AG04450 (cell line): ENCODE results near the gene ITGB4. TPM values are rescaled to one million over a fixed set of nuclear protein-coding genes. Genes with fewer than 3 reads are reported as not detected.

Experiments used
- CTCF ChIA-PET: fragments of 300-600, 350-600 bp; formaldehyde crosslinking; extraction: SDS; loops from one replicate; lab custom pipeline; 2022; ENCODE audit warnings: antibody characterized with exemption, inconsistent platforms; lab: Charles Lee
- POLR2A ChIA-PET: fragments of 350-600 bp; formaldehyde crosslinking; extraction: SDS; loops from one replicate; lab custom pipeline; 2021; ENCODE audit warnings: antibody characterized with exemption, inconsistent platforms; lab: Yijun Ruan, JAX
- DNase-seq: peaks from one replicate; pipeline ENCODE4 v3.0.0-alpha.2; 2011; ENCODE audit warnings: low read depth, low spot score
- H3K27ac ChIP-seq: one replicate; pipeline ENCODE4 v1.5.1; 2012; ENCODE audit warnings: low read depth, low read length, control low read depth
- H3K27me3 ChIP-seq: one replicate; pipeline ENCODE4 v1.6.0; 2012; ENCODE audit warnings: low read length; ENCODE audit not compliant: control insufficient read depth, insufficient read depth
- H3K4me3 ChIP-seq: 2 replicates; pipeline ENCODE4 v1.5.1; 2011; ENCODE audit warnings: mild to moderate bottlenecking, low read depth, low read length, control low read depth
- H3K9me3 ChIP-seq: 2 replicates; pipeline ENCODE4 v1.5.1; 2012; ENCODE audit warnings: low read length; ENCODE audit not compliant: control insufficient read depth, insufficient read depth
- polyA plus RNA-seq: library from polyadenylated mRNA; depleted of rRNA; stranded (reverse); fragments of >200 nt; gene quantifications from 2 replicates; pipeline ENCODE4 v1.2.3, GENCODE V29; 2011
- TF ChIP-seq, protein P1 (sequence below): IDR thresholded peaks from 2 replicates; pipeline ENCODE4 v1.5.1; 2011; ENCODE audit warnings: low read depth, low read length, control low read depth, inconsistent platforms

ITGB4 gene
- polyA plus RNA-seq, 1 experiment, result 0.31 TPM

DNA sequence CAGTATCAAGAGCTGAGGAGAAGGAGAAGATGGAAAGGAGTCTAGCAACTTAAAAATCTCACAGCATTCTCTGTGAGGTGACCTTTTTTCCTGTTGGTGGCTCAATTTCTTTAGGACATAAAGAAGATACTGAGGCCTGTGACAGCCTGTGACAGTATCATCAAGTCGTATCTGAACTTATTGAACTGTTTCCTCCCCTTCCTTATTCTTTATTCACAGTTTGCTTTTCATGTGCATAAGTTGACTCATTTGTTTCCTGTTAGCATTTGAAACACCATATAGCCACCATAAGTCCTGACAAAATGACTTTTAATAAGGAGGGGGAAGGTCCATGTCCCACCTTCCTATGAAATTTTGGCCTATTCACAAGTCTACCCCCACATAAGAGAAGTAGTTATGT is 72.2 kb downstream of the ITGB4 start:
- TF ChIP-seq, protein P1, sequence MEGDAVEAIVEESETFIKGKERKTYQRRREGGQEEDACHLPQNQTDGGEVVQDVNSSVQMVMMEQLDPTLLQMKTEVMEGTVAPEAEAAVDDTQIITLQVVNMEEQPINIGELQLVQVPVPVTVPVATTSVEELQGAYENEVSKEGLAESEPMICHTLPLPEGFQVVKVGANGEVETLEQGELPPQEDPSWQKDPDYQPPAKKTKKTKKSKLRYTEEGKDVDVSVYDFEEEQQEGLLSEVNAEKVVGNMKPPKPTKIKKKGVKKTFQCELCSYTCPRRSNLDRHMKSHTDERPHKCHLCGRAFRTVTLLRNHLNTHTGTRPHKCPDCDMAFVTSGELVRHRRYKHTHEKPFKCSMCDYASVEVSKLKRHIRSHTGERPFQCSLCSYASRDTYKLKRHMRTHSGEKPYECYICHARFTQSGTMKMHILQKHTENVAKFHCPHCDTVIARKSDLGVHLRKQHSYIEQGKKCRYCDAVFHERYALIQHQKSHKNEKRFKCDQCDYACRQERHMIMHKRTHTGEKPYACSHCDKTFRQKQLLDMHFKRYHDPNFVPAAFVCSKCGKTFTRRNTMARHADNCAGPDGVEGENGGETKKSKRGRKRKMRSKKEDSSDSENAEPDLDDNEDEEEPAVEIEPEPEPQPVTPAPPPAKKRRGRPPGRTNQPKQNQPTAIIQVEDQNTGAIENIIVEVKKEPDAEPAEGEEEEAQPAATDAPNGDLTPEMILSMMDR, result no peak
- Histone ChIP-seq H3K9me3 (no peaks in the 10 kb centered on the region), H3K27ac (no peak overlapping the region), H3K4me3 (no peak overlapping the region), H3K27me3 (no peaks in the 10 kb centered on the region)
- no peak for DNase-seq
- CTCF ChIA-PET, result interaction anchor here (1.0 kb wide), 1 partner anchor 11 kb away, joined by 3 read pairs; no protein-coding TSS in a partner anchor
- POLR2A ChIA-PET, result interaction anchor here (1.8 kb wide), 1 partner anchor 13 kb away, joined by 5 read pairs; no protein-coding TSS in a partner anchor

DNA sequence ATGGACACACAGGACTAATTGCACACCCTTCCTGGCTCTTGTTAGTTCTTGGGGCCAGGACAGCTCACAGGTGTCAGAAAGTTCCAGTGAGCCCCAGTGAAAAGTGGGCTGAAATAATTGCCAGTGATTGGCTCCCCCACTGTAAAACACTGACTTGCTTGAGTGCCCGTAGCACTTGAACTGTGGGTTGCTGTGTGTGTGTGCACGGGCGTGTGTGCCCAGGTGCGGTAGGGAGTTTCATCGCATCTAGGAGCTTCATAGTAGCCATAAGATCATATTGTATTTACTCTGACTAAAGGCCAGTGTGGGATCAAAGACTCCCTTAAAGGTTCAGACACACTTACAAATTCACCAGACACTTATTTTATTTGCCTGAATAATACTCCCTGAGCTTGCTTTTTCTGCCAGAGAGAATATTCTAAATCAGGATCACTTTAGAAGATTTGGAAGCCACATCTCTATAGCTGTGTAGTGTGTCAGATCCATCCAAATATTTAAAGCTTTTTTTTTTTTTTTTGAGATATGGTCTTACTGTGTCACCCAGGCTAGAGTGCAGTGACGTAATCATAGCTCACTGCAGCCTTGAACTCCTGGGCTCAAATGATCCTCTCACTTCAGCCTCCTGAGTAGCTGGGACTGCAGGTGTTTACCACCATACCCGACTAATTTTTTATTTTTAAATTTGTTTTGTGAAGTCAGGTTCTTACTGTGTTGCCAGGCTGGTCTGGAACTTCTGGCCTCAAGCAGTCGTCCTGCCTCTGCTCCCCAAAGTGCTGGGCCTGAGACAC is 74.8 kb downstream of the ITGB4 start:
- DNase-seq, result no peak
- ChIA-PET POLR2A (interaction anchor here (0.6 to 2.6 kb wide), 2 partner anchors 16 to 1297 kb away, joined by 3 to 31 read pairs; a partner anchor contains a TSS), CTCF (interaction anchor here (1.2 to 1.9 kb wide), 2 partner anchors 48 to 52 kb away, joined by 4 read pairs; no protein-coding TSS in a partner anchor)
- no peaks in the 10 kb centered on the region for H3K9me3 ChIP-seq
- no peaks in the 10 kb centered on the region for H3K27me3 ChIP-seq
- H3K4me3 ChIP-seq, result no peak overlapping the region
- TF ChIP-seq, protein P1, result no peak
- H3K27ac ChIP-seq, result no peak overlapping the region

- DNase-seq, result no peak
- ChIA-PET CTCF (interaction anchor here (1.5 kb wide), 1 partner anchor 16 kb away, joined by 3 read pairs; no protein-coding TSS in a partner anchor), POLR2A (interaction anchor here (0.6 kb wide), 1 partner anchor 12 kb away, joined by 4 read pairs; no protein-coding TSS in a partner anchor)
- Histone ChIP-seq H3K27ac (no peak overlapping the region), H3K9me3 (no peaks in the 10 kb centered on the region), H3K27me3 (no peaks in the 10 kb centered on the region), H3K4me3 (no peak overlapping the region)
- TF ChIP-seq, protein P1, result no peak
These were observed 78.1 kb downstream of the ITGB4 start for GRCh38 chr17:75799402-75799801.

GRCh38 chr17:75803883-75804282 is 82.6 kb downstream of the ITGB4 start:
- ChIA-PET POLR2A (interaction anchor here (0.7 kb wide), 1 partner anchor 24 kb away, joined by 4 read pairs; no protein-coding TSS in a partner anchor), CTCF (interaction anchor here (0.7 to 1.0 kb wide), 2 partner anchors 44 to 54 kb away, joined by 3 to 4 read pairs; no protein-coding TSS in a partner anchor)
- no peak for DNase-seq
- Histone ChIP-seq H3K27ac (no peak overlapping the region), H3K4me3 (no peak overlapping the region), H3K9me3 (no peaks in the 10 kb centered on the region), H3K27me3 (no peaks in the 10 kb centered on the region)
- TF ChIP-seq, protein P1, result no peak
